GM18498 (cell line): ENCODE measurements around the gene MUTYH.

ENCODE experiments used
- ATAC-seq: cut with Tn5 transposase; IDR thresholded peaks from one replicate; pipeline ENCODE4 v1.9.1; 2021; ENCODE audit warnings: mild to moderate bottlenecking, moderate library complexity; ENCODE audit not compliant: unreplicated experiment

MUTYH gene

DNA sequence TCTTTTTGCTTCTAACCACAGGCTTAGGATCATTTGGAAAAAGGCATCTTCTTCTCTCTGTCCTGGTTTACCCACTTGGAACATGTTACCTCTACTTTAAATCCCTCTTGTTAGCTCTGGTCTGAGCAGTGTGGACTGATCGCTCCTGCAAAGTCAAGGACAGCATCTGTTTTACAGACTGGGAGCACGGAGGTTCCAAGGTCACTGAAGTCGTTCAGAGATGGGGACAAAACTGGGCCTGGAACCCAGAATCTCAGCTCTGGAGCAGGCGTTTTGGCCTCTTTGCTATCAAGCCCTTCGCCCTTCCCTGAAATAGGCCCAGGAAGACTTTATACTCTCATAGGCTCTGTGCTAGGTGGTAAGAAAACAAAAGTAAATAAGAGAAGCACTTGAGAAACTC lies 11.3 kb upstream of the MUTYH start:
- no peak for ATAC-seq

DNA sequence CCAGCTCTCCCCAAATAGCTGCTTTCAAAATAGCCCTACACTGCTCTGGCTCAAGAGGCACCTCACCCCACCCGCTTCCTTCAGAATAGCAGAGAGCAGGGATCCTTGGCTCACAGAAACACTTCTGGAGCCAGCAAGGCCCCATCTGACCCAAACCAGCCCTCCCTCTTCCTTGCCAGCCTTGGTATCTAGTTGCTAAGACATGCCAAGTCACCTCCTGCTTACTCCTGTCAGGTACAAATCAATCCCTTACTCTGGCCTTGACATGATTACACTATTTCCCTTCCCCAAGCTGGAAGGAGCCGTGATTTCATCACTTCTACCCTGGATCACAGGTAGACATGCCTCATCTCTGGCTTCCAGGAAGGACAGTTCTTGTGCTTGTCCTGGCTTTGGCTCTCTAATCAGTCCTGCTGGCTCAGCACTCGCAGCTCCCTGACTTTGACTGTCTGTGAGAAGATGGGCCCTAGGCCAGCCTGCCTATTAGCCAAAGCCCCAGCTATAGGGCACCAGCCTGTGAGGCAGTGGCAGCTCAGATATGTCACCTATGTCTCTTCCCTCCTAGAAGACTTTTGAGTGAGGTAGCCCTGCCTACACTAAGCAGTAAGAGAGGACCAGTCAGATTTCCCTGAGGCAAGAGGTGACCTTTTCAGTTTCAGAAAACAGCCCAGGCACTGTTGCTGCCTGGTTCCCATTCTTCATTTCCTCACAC lies 8.9 kb upstream of the MUTYH start:
- no peak for ATAC-seq

DNA sequence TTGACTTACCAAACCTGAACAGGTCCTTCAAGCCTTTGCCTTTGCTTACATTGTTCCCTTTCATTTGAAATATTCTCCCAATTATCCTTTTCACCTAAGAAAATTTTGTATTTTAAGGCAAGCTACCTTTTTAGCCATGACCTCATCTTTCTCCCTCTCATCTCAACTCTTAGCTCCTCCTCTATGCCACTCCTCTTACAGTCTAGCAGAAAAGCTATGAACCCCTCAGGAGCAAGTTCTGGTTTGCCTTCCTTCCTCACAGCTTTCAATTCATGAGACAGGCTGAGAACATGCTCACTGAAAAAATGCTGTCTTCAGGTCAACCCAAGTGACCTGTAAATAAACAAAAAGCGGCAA lies 8.3 kb upstream of the MUTYH start:
- no peak for ATAC-seq

GRCh38 chr1:45348020-45348419 lies 7.8 kb upstream of the MUTYH start:
- no peak for ATAC-seq

- no peak for ATAC-seq
Measured at GRCh38 chr1:45346473-45346872, 6.2 kb upstream of the MUTYH start.

DNA sequence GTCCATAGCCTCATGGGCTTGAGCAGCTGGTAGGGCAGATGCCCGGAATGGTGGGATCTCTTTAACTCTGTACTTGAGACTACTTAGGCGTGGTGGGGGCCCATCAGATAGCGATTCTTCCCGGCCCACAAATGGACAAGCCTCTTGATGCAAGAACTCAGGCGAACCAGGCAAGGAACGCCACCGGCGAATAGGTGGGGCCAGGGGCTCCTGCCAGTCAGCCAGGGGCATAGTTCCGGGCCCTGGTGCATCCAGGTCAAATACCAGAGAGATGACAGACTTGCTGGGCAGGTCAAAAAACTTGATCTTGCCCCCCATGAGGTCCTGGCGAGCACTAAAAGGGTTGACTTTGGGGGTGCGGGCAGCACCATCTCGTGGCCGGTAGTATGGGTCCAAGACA lies 4.8 kb upstream of the MUTYH start:
- no peak for ATAC-seq

GRCh38 chr1:45344499-45344898 lies 4.3 kb upstream of the MUTYH start:
- no peak for ATAC-seq

GRCh38 chr1:45340816-45341466 lies 701 bp upstream of the MUTYH start:
- no peak for ATAC-seq

GRCh38 chr1:45337630-45338325 lies 2.5 kb downstream of the MUTYH start:
- ATAC-seq: no peak

GRCh38 chr1:45335855-45336324 lies 4.3 kb downstream of the MUTYH start:
- ATAC-seq: no peak

GRCh38 chr1:45334308-45335245 lies 5.7 kb downstream of the MUTYH start:
- no peak for ATAC-seq

DNA sequence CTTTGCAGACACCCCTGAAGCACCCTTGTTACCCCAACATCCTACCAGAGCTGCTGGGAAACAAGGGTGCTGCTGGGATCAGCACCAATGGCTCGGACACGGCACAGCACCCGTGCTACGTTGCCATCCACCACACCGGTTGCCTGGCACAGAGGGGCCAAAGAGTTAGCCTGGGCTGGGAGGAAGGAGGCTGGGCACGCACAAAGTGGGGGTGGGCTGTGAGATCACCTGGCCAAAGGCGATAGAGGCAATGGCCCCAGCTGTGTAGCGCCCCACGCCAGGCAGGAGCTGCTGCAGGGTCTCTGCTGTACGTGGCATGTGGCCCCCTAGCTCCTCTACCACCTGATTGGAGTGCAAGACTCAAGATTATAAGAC lies 7.9 kb downstream of the MUTYH start:
- ATAC-seq: no peak

- ATAC-seq: no peak
Measured at GRCh38 chr1:45331436-45332345, 8.5 kb downstream of the MUTYH start.

DNA sequence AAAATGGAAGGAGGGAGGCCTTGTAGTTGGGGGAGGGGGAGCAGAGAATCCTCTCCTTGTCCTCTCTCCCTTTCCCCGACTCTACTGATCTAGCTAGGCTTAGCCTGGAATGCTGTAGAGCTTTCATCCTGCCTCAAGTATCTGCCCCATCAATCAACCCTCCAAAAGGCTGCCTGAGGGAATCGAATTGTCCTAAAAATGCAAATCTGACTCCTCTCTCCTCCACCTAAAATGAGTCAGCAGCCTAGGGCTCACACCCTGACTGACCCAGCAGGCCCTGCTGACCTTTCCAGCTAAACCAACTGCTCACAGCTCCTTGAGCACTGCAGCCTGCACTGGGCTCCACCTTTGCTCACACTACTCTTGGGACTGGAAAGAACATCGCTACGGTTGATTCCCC lies 10.8 kb downstream of the MUTYH start:
- no peak for ATAC-seq

GRCh38 chr1:45328680-45329079 lies 11.6 kb downstream of the MUTYH start:
- ATAC-seq: no peak

GRCh38 chr1:45327644-45328515 lies 12.4 kb downstream of the MUTYH start:
- no peak for ATAC-seq

DNA sequence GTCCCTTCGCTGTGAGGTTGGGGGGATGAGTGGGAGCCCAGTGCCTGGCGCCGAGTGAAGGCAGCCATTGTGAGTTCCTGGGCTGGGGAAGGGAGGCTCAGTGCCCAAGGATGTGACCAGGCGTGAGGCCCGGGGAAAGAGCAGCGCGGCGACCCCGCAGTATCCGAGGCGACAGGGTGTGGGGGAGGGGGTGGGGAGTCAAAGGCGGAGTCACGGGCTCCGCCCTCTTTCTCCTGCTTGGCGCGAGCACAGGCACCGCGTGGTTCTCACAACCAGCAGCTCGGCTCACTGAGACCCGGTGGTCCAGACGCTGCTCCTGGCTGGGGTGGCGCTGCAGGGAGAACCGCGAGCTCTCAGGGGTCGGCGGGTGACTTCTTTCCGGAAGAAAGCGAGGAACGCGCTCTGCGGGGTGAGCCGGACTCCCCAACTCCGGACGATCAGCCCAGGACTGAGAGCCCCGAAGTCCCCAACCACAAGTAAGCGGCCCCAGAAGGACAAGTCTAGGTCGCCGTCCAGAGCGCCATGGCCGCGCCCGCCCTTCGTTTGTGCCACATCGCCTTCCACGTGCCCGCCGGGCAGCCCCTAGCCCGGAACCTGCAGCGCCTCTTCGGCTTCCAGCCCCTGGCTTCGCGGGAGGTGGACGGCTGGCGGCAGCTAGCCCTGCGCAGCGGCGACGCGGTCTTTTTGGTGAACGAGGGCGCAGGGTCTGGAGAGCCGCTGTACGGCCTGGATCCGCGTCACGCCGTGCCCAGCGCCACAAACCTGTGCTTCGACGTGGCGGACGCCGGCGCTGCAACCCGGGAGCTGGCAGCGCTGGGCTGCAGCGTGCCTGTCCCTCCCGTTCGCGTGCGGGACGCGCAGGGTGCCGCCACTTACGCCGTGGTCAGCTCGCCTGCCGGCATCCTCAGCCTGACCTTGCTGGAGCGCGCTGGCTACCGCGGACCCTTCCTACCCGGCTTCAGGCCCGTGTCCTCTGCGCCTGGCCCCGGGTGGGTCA lies 13.3 kb downstream of the MUTYH start, which contains the start of gene HPDL:
Gene HPDL (plus strand): TSS at position 269 of the 997 bp plus-strand sequence. CDS start 254 bp downstream, at position 523.
- peak; percentile 68 for ATAC-seq
